Kidney (tissue), 14 donors: Measurements from ENCODE around the gene TRIM72. TPM values are rescaled to one million over a fixed set of nuclear protein-coding genes. Genes with fewer than 3 reads are reported as not detected.

Experiments used
- DNase-seq, 5 donors: peaks; one replicate each; pipeline ENCODE4 v3.0.0-alpha.2; 2013 to 2020
- FAIRE-seq: peaks from 2 replicates; lab custom pipeline; 2012; peaks lifted over from hg19 to GRCh38; lab: Jason Lieb, UNC
- H3K27ac ChIP-seq, 2 donors: one replicate each; pipeline ENCODE4 v1.7.0; 2013; ENCODE audit warnings: low read depth in 2 of 2, low read length in 2 of 2, inconsistent platforms in 1 of 2
- H3K27me3 ChIP-seq: one replicate; pipeline ENCODE4 v1.7.1; 2013; ENCODE audit warnings: low read length, inconsistent platforms; ENCODE audit not compliant: control insufficient read depth, insufficient read depth
- H3K36me3 ChIP-seq, 3 donors: one replicate each; pipeline versions ENCODE4 v1.7.0 to v1.7.1; 2013; ENCODE audit warnings: low read length in 3 of 3, control low read depth in 1 of 3, inconsistent platforms in 1 of 3; ENCODE audit not compliant: insufficient read depth in 3 of 3, control insufficient read depth in 2 of 3
- H3K4me1 ChIP-seq, 3 donors: one replicate each; pipeline versions ENCODE4 v1.7.0 to v1.7.1; 2013; ENCODE audit warnings: low read length in 3 of 3, inconsistent platforms in 1 of 3, low read depth in 1 of 3; ENCODE audit not compliant: control insufficient read depth in 2 of 3, insufficient read depth in 2 of 3
- H3K4me3 ChIP-seq, 3 donors: one replicate each; pipeline versions ENCODE4 v1.7.0 to v1.8.1; 2013; ENCODE audit warnings: low read length in 3 of 3, control low read depth in 1 of 3, inconsistent platforms in 1 of 3
- H3K9ac ChIP-seq, 3 donors: one replicate each; pipeline versions ENCODE4 v1.7.0 to v1.7.1; 2013; ENCODE audit warnings: low read length in 3 of 3, control low read depth in 1 of 3, inconsistent platforms in 1 of 3
- H3K9me3 ChIP-seq, 3 donors: one replicate each; pipeline versions ENCODE4 v1.7.0 to v1.7.1; 2013; ENCODE audit warnings: low read length in 3 of 3, control low read depth in 1 of 3, inconsistent platforms in 1 of 3; ENCODE audit not compliant: control insufficient read depth in 2 of 3, insufficient read depth in 1 of 3
- intact Hi-C: fragments of 100-400 bp; cut with DNase I; formaldehyde crosslinking; loops from one replicate; pipeline ENCODE4 v1.11.1; 2022
- polyA plus RNA-seq: library from polyadenylated mRNA; stranded (reverse); fragments of 350-450 nt; fragmentation: Illumina TruSeq; extraction: RNeasy Lipid Tissue Mini Kit (QIAGEN cat#74804); gene quantifications from one replicate; pipeline ENCODE4 v1.2.3, GENCODE V29; 2014; ENCODE audit warnings: low read depth, low replicate concordance; ENCODE audit not compliant: insufficient read depth
- total RNA-seq: library from RNA; stranded (reverse); fragmentation: NEBNext Ultra II Directional; extraction: Animal tissue kit (Norgen Biotek cat#: 25700); gene quantifications from one replicate; pipeline ENCODE4 v1.2.1, GENCODE V29; 2021
- TF ChIP-seq, protein P1 (sequence below): IDR thresholded peaks from 3 replicates; pipeline ENCODE4 v1.5.1; 2012; ENCODE audit warnings: mild to moderate bottlenecking, moderate library complexity, borderline replicate concordance; ENCODE audit not compliant: insufficient read depth; ENCODE audit errors: extremely low read depth
- donor health status: control.
- donor health status: control.
- donor health status: control.
- donor health status: control.
- donor health status: control.
- donor health status: DM: yes; HTN: yes; CAD: no.
- donor health status: Normal renal cell carcinoma (clear cell type).

The TRIM72 gene
- total and polyA plus RNA-seq, 2 donors from 2014 or later: 0.06 to 0.11 TPM

DNA sequence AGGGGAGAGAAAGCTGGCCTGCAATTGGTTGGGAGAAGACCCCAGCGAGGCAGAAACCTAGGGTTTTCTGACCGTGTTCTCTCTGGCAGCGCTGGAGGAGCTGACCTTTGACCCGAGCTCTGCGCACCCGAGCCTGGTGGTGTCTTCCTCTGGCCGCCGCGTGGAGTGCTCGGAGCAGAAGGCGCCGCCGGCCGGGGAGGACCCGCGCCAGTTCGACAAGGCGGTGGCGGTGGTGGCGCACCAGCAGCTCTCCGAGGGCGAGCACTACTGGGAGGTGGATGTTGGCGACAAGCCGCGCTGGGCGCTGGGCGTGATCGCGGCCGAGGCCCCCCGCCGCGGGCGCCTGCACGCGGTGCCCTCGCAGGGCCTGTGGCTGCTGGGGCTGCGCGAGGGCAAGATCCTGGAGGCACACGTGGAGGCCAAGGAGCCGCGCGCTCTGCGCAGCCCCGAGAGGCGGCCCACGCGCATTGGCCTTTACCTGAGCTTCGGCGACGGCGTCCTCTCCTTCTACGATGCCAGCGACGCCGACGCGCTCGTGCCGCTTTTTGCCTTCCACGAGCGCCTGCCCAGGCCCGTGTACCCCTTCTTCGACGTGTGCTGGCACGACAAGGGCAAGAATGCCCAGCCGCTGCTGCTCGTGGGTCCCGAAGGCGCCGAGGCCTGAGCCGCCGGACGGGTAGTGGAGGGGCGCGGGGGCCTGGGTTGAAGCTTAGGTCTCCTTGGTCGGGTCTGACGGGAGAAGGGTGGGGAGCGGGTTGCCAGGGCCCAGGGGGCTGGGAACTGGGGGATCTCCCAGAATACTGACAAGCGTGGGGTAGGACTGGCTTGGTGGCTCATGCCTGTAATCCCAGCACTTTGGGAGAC, 10.4 kb downstream of the TRIM72 start:
- Histone ChIP-seq H3K27ac (no peak overlapping the region), H3K27me3 (no peaks in the 10 kb centered on the region), H3K4me1 (peaks cover 0 to under 1% (median 0%) of the 10 kb centered on the region in 3 donors), H3K9ac (no peak overlapping the region), H3K36me3 (no peaks in the 10 kb centered on the region), H3K9me3 (no peaks in the 10 kb centered on the region), H3K4me3 (no peak overlapping the region)
- no peak for FAIRE-seq
- no peak for DNase-seq
- intact Hi-C loops: no loop called here
- TF ChIP-seq, protein P1, sequence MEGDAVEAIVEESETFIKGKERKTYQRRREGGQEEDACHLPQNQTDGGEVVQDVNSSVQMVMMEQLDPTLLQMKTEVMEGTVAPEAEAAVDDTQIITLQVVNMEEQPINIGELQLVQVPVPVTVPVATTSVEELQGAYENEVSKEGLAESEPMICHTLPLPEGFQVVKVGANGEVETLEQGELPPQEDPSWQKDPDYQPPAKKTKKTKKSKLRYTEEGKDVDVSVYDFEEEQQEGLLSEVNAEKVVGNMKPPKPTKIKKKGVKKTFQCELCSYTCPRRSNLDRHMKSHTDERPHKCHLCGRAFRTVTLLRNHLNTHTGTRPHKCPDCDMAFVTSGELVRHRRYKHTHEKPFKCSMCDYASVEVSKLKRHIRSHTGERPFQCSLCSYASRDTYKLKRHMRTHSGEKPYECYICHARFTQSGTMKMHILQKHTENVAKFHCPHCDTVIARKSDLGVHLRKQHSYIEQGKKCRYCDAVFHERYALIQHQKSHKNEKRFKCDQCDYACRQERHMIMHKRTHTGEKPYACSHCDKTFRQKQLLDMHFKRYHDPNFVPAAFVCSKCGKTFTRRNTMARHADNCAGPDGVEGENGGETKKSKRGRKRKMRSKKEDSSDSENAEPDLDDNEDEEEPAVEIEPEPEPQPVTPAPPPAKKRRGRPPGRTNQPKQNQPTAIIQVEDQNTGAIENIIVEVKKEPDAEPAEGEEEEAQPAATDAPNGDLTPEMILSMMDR: no peak

DNA sequence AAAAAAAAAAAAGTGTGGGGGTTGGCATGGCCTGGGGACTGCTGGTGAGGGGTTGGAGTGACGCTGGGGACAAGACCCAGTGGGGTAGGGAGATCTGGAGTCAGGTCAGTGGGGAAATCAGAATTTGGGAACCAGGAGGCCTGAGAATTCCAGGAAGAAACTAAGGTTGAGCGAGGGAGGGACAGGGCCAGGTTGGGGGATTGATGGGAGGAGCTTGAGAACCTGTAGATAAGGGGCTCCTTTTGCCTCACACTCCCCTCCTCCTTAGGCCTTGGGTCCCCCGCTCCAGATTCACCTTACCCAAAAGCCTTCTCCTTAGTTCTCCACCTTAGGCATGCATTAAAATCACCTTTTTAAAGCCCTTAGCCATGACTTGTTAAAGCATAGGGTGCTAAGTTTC, 11.3 kb downstream of the TRIM72 start:
- H3K4me1 ChIP-seq: peaks cover 0 to 3% (median 0%) of the 10 kb centered on the region in 3 donors
- no peak for FAIRE-seq
- DNase-seq: no peak
- H3K36me3 ChIP-seq: no peaks in the 10 kb centered on the region
- no peaks in the 10 kb centered on the region for H3K9me3 ChIP-seq
- intact Hi-C loops: no loop called here
- H3K4me3 ChIP-seq: no peak overlapping the region
- TF ChIP-seq, protein P1: no peak
- no peak overlapping the region for H3K27ac ChIP-seq
- H3K27me3 ChIP-seq: no peaks in the 10 kb centered on the region
- H3K9ac ChIP-seq: no peak overlapping the region

- TF ChIP-seq, protein P1: no peak
- no peaks in the 10 kb centered on the region for H3K36me3 ChIP-seq
- H3K9me3 ChIP-seq: no peaks in the 10 kb centered on the region
- peaks cover 0 to 3% (median 0%) of the 10 kb centered on the region in 3 donors for H3K4me1 ChIP-seq
- FAIRE-seq (no peak), DNase-seq (no peak)
- H3K4me3 ChIP-seq: no peak overlapping the region
- intact Hi-C loops: no loop called here
- H3K27me3 ChIP-seq: no peaks in the 10 kb centered on the region
- no peak overlapping the region for H3K9ac ChIP-seq
- no peak overlapping the region for H3K27ac ChIP-seq
Measured at GRCh38 chr16:31228206-31228605, 14.3 kb downstream of the TRIM72 start.
